Caco-2 (cell line): ENCODE measurements around the gene CDC42BPB. TPM values are rescaled to one million over a fixed set of nuclear protein-coding genes. Genes with fewer than 3 reads are reported as not detected.
A peak's percentile ranks its signal among the peaks of the same experiment; 100 is the strongest.

Experiments used
- BruUV-seq: library from RNA; stranded (reverse); fragments of 400-500 nt; replicated peaks from 2 replicates; lab custom pipeline; 2021; lab: Mats Ljungman, UMichigan
- CTCF ChIA-PET: fragments of 300-600 bp; sonication (Branson Sonifier 250); formaldehyde crosslinking; loops from one replicate; lab custom pipeline; 2022; ENCODE audit warnings: antibody characterized with exemption; lab: Charles Lee
- POLR2A ChIA-PET: fragments of 300-600 bp; sonication (Branson Sonifier 250); formaldehyde crosslinking; loops from one replicate; lab custom pipeline; 2022; ENCODE audit warnings: antibody characterized with exemption; lab: Charles Lee
- DNase-seq, 2 experiments: peaks; one replicate each; pipeline versions ENCODE4 v3.0.0 to v3.0.0-alpha.2; 2020 to 2022
- H3K27me3 ChIP-seq: replicated peaks from 2 replicates; pipeline ENCODE4 v1.6.0; 2011; ENCODE audit warnings: low read length; ENCODE audit not compliant: control insufficient read depth, insufficient read depth
- H3K36me3 ChIP-seq: 2 replicates; pipeline ENCODE4 v1.5.1; 2011; ENCODE audit warnings: low read length; ENCODE audit not compliant: control insufficient read depth, insufficient read depth
- H3K4me1 ChIP-seq: fragments of 250-450 bp; sonication (Bioruptor Pico); 2 replicates; pipeline ENCODE4 v1.5.1; 2020; ENCODE audit warnings: mild to moderate bottlenecking
- H3K4me3 ChIP-seq: 2 replicates; pipeline ENCODE4 v1.5.1; 2011; ENCODE audit warnings: low read depth, mild to moderate bottlenecking, control low read depth, low read length
- H3K9me3 ChIP-seq: fragments of 250-450 bp; sonication (Bioruptor Pico); 2 replicates; pipeline ENCODE4 v1.5.1; 2020; ENCODE audit warnings: mild to moderate bottlenecking, moderate library complexity
- H3K27ac Mint-ChIP-seq: one replicate; pipeline ENCODE4 v1.8.0; 2022; ENCODE audit warnings: mixed read lengths; ENCODE audit not compliant: unreplicated experiment
- H3K27me3 Mint-ChIP-seq: one replicate; pipeline ENCODE4 v1.8.0; 2022; ENCODE audit warnings: mixed read lengths; ENCODE audit not compliant: insufficient read depth, unreplicated experiment
- H3K36me3 Mint-ChIP-seq: one replicate; pipeline ENCODE4 v1.8.0; 2022; ENCODE audit warnings: mild to moderate bottlenecking, mixed read lengths; ENCODE audit not compliant: insufficient read depth, unreplicated experiment
- H3K4me1 Mint-ChIP-seq: one replicate; pipeline ENCODE4 v1.8.0; 2022; ENCODE audit warnings: low read depth, mixed read lengths; ENCODE audit not compliant: unreplicated experiment
- H3K4me3 Mint-ChIP-seq: one replicate; pipeline ENCODE4 v1.8.0; 2022; ENCODE audit warnings: mild to moderate bottlenecking, moderate library complexity, mixed read lengths; ENCODE audit not compliant: unreplicated experiment
- H3K9me3 Mint-ChIP-seq: one replicate; pipeline ENCODE4 v1.8.0; 2022; ENCODE audit warnings: mixed read lengths; ENCODE audit not compliant: unreplicated experiment
- CTCF ChIP-seq, 2 experiments: fragments of 200-600 bp in 1 of 2; IDR thresholded peaks; 1 replicate in 1 of 2; 2 replicates in 1 of 2; pipeline versions ENCODE4 v1.5.1 to v1.8.0; 2011 to 2022; ENCODE audit warnings: antibody characterized with exemption in 1 of 2, control low read depth in 1 of 2, inconsistent platforms in 1 of 2, low read depth in 1 of 2, low read length in 1 of 2, mild to moderate bottlenecking in 1 of 2, moderate library complexity in 1 of 2; ENCODE audit not compliant: insufficient read depth in 1 of 2, severe bottlenecking in 1 of 2, unreplicated experiment in 1 of 2
- intact Hi-C: fragments of 100-400 bp; cut with micrococcal nuclease; formaldehyde crosslinking; loops from one replicate; pipeline ENCODE4 v1.10.0; 2022; ENCODE audit not compliant: unreplicated experiment
- total RNA-seq: library from RNA; stranded (reverse); gene quantifications from 2 replicates; pipeline ENCODE4 v1.2.3, GENCODE V29; 2022

The CDC42BPB gene
- total RNA-seq, 1 experiment from 2014 or later: 55.1 TPM

- Mint-ChIP-seq H3K4me1 (no peaks in the 10 kb centered on the region), H3K9me3 (no peaks in the 10 kb centered on the region), H3K27ac (no peak overlapping the region), H3K36me3 (peaks cover 57% of the 10 kb centered on the region), H3K27me3 (no peaks in the 10 kb centered on the region), H3K4me3 (no peak overlapping the region)
- BruUV-seq: no TSS peak
- Histone ChIP-seq H3K27me3 (no peaks in the 10 kb centered on the region), H3K9me3 (no peaks in the 10 kb centered on the region), H3K4me1 (no peaks in the 10 kb centered on the region), H3K36me3 (no peaks in the 10 kb centered on the region), H3K4me3 (no peak overlapping the region)
- ChIA-PET CTCF (interaction anchor here (0.6 kb wide), 1 partner anchor 61 kb away, joined by 3 read pairs; no protein-coding TSS in a partner anchor), POLR2A (no interaction called here)
- intact Hi-C loops: no loop called here
- no peak for TF ChIP-seq CTCF (IDR thresholded peaks at IDR 0.05; ENCODE audit: insufficient read depth in 1 of 2, low read depth in 1 of 2, low read length in 1 of 2, severe bottlenecking in 1 of 2, unreplicated experiment in 1 of 2)
- no peak for DNase-seq
Observed at GRCh38 chr14:102937331-102938175, 119.8 kb downstream of the CDC42BPB start.

- H3K27ac Mint-ChIP-seq: no peak overlapping the region
- no peak for DNase-seq
- Histone ChIP-seq H3K27me3 (no peaks in the 10 kb centered on the region), H3K4me3 (no peak overlapping the region), H3K36me3 (no peaks in the 10 kb centered on the region), H3K9me3 (no peaks in the 10 kb centered on the region), H3K4me1 (no peaks in the 10 kb centered on the region)
- intact Hi-C loops: no loop called here
- no peaks in the 10 kb centered on the region for H3K4me1 Mint-ChIP-seq
- peaks cover 70% of the 10 kb centered on the region for H3K36me3 Mint-ChIP-seq
- POLR2A ChIA-PET: no interaction called here
- H3K9me3 Mint-ChIP-seq: no peaks in the 10 kb centered on the region
- CTCF ChIA-PET: no interaction called here
- no peak overlapping the region for H3K4me3 Mint-ChIP-seq
- BruUV-seq: no TSS peak
- no peak for TF ChIP-seq CTCF (IDR thresholded peaks at IDR 0.05; ENCODE audit: insufficient read depth in 1 of 2, low read depth in 1 of 2, low read length in 1 of 2, severe bottlenecking in 1 of 2, unreplicated experiment in 1 of 2)
- H3K27me3 Mint-ChIP-seq: no peaks in the 10 kb centered on the region
Observed at GRCh38 chr14:102935756-102936155, 121.6 kb downstream of the CDC42BPB start.

- Mint-ChIP-seq H3K36me3 (peaks cover 58% of the 10 kb centered on the region), H3K27ac (peak overlapping the region; percentile 76), H3K27me3 (no peaks in the 10 kb centered on the region), H3K4me1 (no peaks in the 10 kb centered on the region), H3K4me3 (no peak overlapping the region), H3K9me3 (no peaks in the 10 kb centered on the region)
- DNase-seq: no peak
- no TSS peak for BruUV-seq
- no peaks in the 10 kb centered on the region for H3K36me3 ChIP-seq
- intact Hi-C loops: no loop called here
- H3K4me3 ChIP-seq: no peak overlapping the region
- H3K4me1 ChIP-seq: 0 out of 2 replicates have a peak, but pooled peaks cover 5% of the 10 kb centered on the region
- no peaks in the 10 kb centered on the region for H3K27me3 ChIP-seq
- no peaks in the 10 kb centered on the region for H3K9me3 ChIP-seq
- ChIA-PET POLR2A (no interaction called here), CTCF (no interaction called here)
- no peak for TF ChIP-seq CTCF (IDR thresholded peaks at IDR 0.05; ENCODE audit: insufficient read depth in 1 of 2, low read depth in 1 of 2, low read length in 1 of 2, severe bottlenecking in 1 of 2, unreplicated experiment in 1 of 2)
Observed at GRCh38 chr14:102933618-102934231, 123.6 kb downstream of the CDC42BPB start.
